H9 (cell line): ENCODE results near the gene TRPC4AP. TPM values are rescaled to one million over a fixed set of nuclear protein-coding genes. Genes with fewer than 3 reads are reported as not detected.

Experiments used
- DNase-seq: peaks from one replicate; pipeline ENCODE4 v3.0.0-alpha.2; 2017
- H2AFZ ChIP-seq: one replicate; pipeline ENCODE4 v1.6.1; 2013; ENCODE audit warnings: mild to moderate bottlenecking, low read length, control low read depth, moderate library complexity
- H2AK5ac ChIP-seq: 2 replicates; pipeline ENCODE4 v1.6.1; 2013; ENCODE audit warnings: low read length, control low read depth, mixed read lengths; ENCODE audit not compliant: insufficient read length
- H2BK120ac ChIP-seq: one replicate; pipeline ENCODE4 v1.6.1; 2013; ENCODE audit warnings: low read depth, mild to moderate bottlenecking, low read length, control low read depth, inconsistent platforms; ENCODE audit not compliant: poor library complexity, severe bottlenecking
- H2BK12ac ChIP-seq: 2 replicates; pipeline ENCODE4 v1.6.1; 2013; ENCODE audit warnings: low read length, control low read depth, mixed read lengths, low read depth; ENCODE audit not compliant: insufficient read length
- H2BK15ac ChIP-seq: 2 replicates; pipeline ENCODE4 v1.6.1; 2013; ENCODE audit warnings: low read depth, low read length, control low read depth
- H2BK20ac ChIP-seq: one replicate; pipeline ENCODE4 v1.6.1; 2013; ENCODE audit warnings: low read depth, mild to moderate bottlenecking, low read length, control low read depth, inconsistent platforms; ENCODE audit not compliant: poor library complexity, severe bottlenecking
- H2BK5ac ChIP-seq: 2 replicates; pipeline ENCODE4 v1.6.1; 2013; ENCODE audit warnings: low read length, control low read depth, mixed read lengths; ENCODE audit not compliant: insufficient read length
- H3K14ac ChIP-seq: 2 replicates; pipeline ENCODE4 v1.6.1; 2013; ENCODE audit warnings: low read length, control low read depth; ENCODE audit not compliant: insufficient read depth
- H3K18ac ChIP-seq: 2 replicates; pipeline ENCODE4 v1.6.1; 2013; ENCODE audit warnings: low read depth, mild to moderate bottlenecking, mixed read lengths, low read length, control low read depth; ENCODE audit not compliant: insufficient read length
- H3K23ac ChIP-seq: 2 replicates; pipeline ENCODE4 v1.6.1; 2013; ENCODE audit warnings: low read length, control low read depth, mixed read lengths, low read depth; ENCODE audit not compliant: insufficient read length
- H3K23me2 ChIP-seq: 2 replicates; pipeline ENCODE4 v1.6.1; 2013; ENCODE audit warnings: low read depth, mild to moderate bottlenecking, mixed read lengths, low read length, control low read depth; ENCODE audit not compliant: insufficient read length, poor library complexity, severe bottlenecking
- H3K27ac ChIP-seq: 2 replicates; pipeline ENCODE4 v1.5.1; 2013; ENCODE audit warnings: low read length, control low read depth, mixed read lengths, low read depth; ENCODE audit not compliant: insufficient read length
- H3K27me3 ChIP-seq: 2 replicates; pipeline ENCODE4 v1.6.1; 2013; ENCODE audit warnings: low read length, control low read depth, inconsistent platforms; ENCODE audit not compliant: insufficient read depth
- H3K4ac ChIP-seq: 2 replicates; pipeline ENCODE4 v1.6.1; 2013; ENCODE audit warnings: low read depth, mild to moderate bottlenecking, control low read depth, inconsistent platforms, low read length, moderate library complexity
- H3K4me1 ChIP-seq: 2 replicates; pipeline ENCODE4 v1.6.1; 2013; ENCODE audit warnings: low read length, control low read depth, inconsistent platforms; ENCODE audit not compliant: insufficient read depth
- H3K4me2 ChIP-seq: 2 replicates; pipeline ENCODE4 v1.6.1; 2013; ENCODE audit warnings: low read length, control low read depth, mixed read lengths; ENCODE audit not compliant: insufficient read length, insufficient read depth
- H3K56ac ChIP-seq: 2 replicates; pipeline ENCODE4 v1.6.1; 2013; ENCODE audit warnings: low read depth, mild to moderate bottlenecking, mixed read lengths, low read length, control low read depth; ENCODE audit not compliant: insufficient read length
- H3K79me1 ChIP-seq: 2 replicates; pipeline ENCODE4 v1.6.1; 2013; ENCODE audit warnings: low read depth, mild to moderate bottlenecking, moderate library complexity, low read length, control low read depth, inconsistent platforms; ENCODE audit not compliant: insufficient read depth, poor library complexity, severe bottlenecking
- H3K79me2 ChIP-seq: 2 replicates; pipeline ENCODE4 v1.6.1; 2013; ENCODE audit warnings: low read length, control low read depth, inconsistent platforms; ENCODE audit not compliant: insufficient read depth
- H3K9ac ChIP-seq: 2 replicates; pipeline ENCODE4 v1.6.1; 2013; ENCODE audit warnings: low read length, control low read depth, mixed read lengths; ENCODE audit not compliant: insufficient read length; ENCODE audit errors: extremely low read depth
- H3K9me3 ChIP-seq: one replicate; pipeline ENCODE4 v1.6.1; 2013; ENCODE audit warnings: low read depth, low read length, inconsistent platforms; ENCODE audit not compliant: control insufficient read depth
- H3T11ph ChIP-seq: one replicate; pipeline ENCODE4 v1.6.1; 2013; ENCODE audit warnings: mild to moderate bottlenecking, low read length, control low read depth, inconsistent platforms
- H4K20me1 ChIP-seq: one replicate; pipeline ENCODE4 v1.6.1; 2013; ENCODE audit not compliant: control insufficient read depth, insufficient read length, insufficient read depth
- H4K5ac ChIP-seq: 2 replicates; pipeline ENCODE4 v1.6.1; 2013; ENCODE audit warnings: low read depth, mild to moderate bottlenecking, mixed read lengths, low read length, control low read depth; ENCODE audit not compliant: insufficient read length
- H4K8ac ChIP-seq: replicated peaks from 2 replicates; pipeline ENCODE4 v1.6.1; 2013; ENCODE audit warnings: low read length, control low read depth, mixed read lengths, low read depth; ENCODE audit not compliant: insufficient read length
- H4K91ac ChIP-seq: 2 replicates; pipeline ENCODE4 v1.6.1; 2013; ENCODE audit warnings: low read depth, mild to moderate bottlenecking, moderate library complexity, mixed read lengths, low read length, control low read depth; ENCODE audit not compliant: insufficient read length
- H3K27ac Mint-ChIP-seq, 3 experiments: 2 replicates in 2 of 3; 3 replicates in 1 of 3; pipeline ENCODE4 v1.8.0; 2020 to 2021; ENCODE audit warnings: mixed read lengths in 3 of 3, mild to moderate bottlenecking in 1 of 3, moderate library complexity in 1 of 3
- H3K27me3 Mint-ChIP-seq: 2 replicates; pipeline ENCODE4 v1.8.0; 2021; ENCODE audit warnings: low read depth, mild to moderate bottlenecking, moderate library complexity, mixed read lengths
- H3K36me3 Mint-ChIP-seq, 3 experiments: 2 replicates in 2 of 3; 3 replicates in 1 of 3; pipeline ENCODE4 v1.8.0; 2020 to 2021; ENCODE audit warnings: low read depth in 3 of 3, mixed read lengths in 3 of 3; ENCODE audit not compliant: insufficient read depth in 1 of 3
- H3K4me1 Mint-ChIP-seq, 2 experiments: 2 replicates each; pipeline ENCODE4 v1.8.0; 2020; ENCODE audit warnings: mixed read lengths in 2 of 2
- H3K4me3 Mint-ChIP-seq, 2 experiments: 2 replicates in 1 of 2; 3 replicates in 1 of 2; pipeline ENCODE4 v1.8.0; 2020 to 2021; ENCODE audit warnings: mild to moderate bottlenecking in 2 of 2, mixed read lengths in 2 of 2, moderate library complexity in 1 of 2
- H3K9me3 Mint-ChIP-seq, 2 experiments: 2 replicates in 1 of 2; 3 replicates in 1 of 2; pipeline ENCODE4 v1.8.0; 2020; ENCODE audit warnings: mild to moderate bottlenecking in 2 of 2, mixed read lengths in 2 of 2, moderate library complexity in 1 of 2
- WGBS: extraction: QIAGEN DNeasy Blood & Tissue Kit; methylation state at CpG from one replicate; pipeline ENCODE4 v1.1.7; 2013; ENCODE audit warnings: missing lambda C conversion rate, low lambda C conversion rate, mixed read lengths; ENCODE audit not compliant: insufficient read length; ENCODE audit errors: extremely low coverage; 5-methylcytosine and 5-hydroxymethylcytosine counted together
- total RNA-seq: library from RNA; stranded (reverse); gene quantifications from 2 replicates; pipeline ENCODE4 v1.2.1, GENCODE V29; 2021
- TF ChIP-seq, protein P1 (sequence below): fragments of 200-600 bp; sonication (generic); conservative IDR thresholded peaks from 3 replicates; pipeline ENCODE4 v1.8.0; 2021; ENCODE audit warnings: antibody characterized with exemption, mild to moderate bottlenecking

The TRPC4AP gene
- total RNA-seq, 1 experiment from 2014 or later, result 93.9 TPM

DNA sequence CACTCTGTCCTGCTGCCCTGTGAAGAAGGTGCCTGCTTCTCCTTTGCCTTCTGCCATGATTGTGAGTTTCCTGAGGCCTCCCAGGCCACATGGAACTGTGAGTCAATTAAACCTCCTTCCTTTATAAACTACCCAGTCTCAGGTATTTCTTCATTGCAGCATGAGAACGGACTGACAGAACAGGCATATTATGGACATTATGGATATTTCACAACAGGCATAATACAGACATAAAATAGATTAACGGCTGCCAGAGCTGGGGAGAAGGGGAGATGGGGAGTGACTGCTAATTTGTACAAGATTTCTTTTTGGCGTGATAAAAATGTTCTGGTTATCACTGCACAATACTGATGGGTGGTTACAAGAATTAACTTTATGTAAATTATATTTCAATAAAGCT is 29.4 kb downstream of the TRPC4AP start:
- Histone ChIP-seq H2AK5ac (no peak overlapping the region), H2BK120ac (no peak overlapping the region), H3K79me2 (no peaks in the 10 kb centered on the region; the same call in 1 of the 2 replicates), H2BK5ac (no peak overlapping the region), H3K9me3 (no peaks in the 10 kb centered on the region), H3K4me2 (no peak overlapping the region), H3K9ac (no peak overlapping the region), H3K4me1 (peaks cover 3% of the 10 kb centered on the region; the same call in 1 of the 2 replicates), H3K27ac (no peak overlapping the region), H3T11ph (no peak overlapping the region), H2BK12ac (no peak overlapping the region), H3K23me2 (no peaks in the 10 kb centered on the region), H4K5ac (no peak overlapping the region), H3K56ac (no peak overlapping the region), H3K23ac (no peak overlapping the region), H3K14ac (no peak overlapping the region), H4K91ac (no peak overlapping the region), H3K79me1 (peaks cover 7% of the 10 kb centered on the region), H3K4ac (no peak overlapping the region), H2AFZ (no peak overlapping the region), H2BK15ac (no peak overlapping the region), H2BK20ac (no peak overlapping the region), H4K20me1 (no peaks in the 10 kb centered on the region), H3K27me3 (no peaks in the 10 kb centered on the region), H4K8ac (no peak overlapping the region), H3K18ac (no peak overlapping the region)
- Mint-ChIP-seq H3K36me3 (peaks cover 4 to 26% (median 13%) of the 10 kb centered on the region in 3 experiments; a peak in 6 of 7 replicates), H3K27me3 (no peaks in the 10 kb centered on the region), H3K4me3 (no peak overlapping the region), H3K9me3 (no peaks in the 10 kb centered on the region), H3K4me1 (peaks cover 17% of the 10 kb centered on the region in 2 experiments), H3K27ac (no peak overlapping the region; a peak in 2 of 7 replicates)
- WGBS, result no CpG with 5 or more reads among the region's 3 CpGs
- TF ChIP-seq, protein P1, sequence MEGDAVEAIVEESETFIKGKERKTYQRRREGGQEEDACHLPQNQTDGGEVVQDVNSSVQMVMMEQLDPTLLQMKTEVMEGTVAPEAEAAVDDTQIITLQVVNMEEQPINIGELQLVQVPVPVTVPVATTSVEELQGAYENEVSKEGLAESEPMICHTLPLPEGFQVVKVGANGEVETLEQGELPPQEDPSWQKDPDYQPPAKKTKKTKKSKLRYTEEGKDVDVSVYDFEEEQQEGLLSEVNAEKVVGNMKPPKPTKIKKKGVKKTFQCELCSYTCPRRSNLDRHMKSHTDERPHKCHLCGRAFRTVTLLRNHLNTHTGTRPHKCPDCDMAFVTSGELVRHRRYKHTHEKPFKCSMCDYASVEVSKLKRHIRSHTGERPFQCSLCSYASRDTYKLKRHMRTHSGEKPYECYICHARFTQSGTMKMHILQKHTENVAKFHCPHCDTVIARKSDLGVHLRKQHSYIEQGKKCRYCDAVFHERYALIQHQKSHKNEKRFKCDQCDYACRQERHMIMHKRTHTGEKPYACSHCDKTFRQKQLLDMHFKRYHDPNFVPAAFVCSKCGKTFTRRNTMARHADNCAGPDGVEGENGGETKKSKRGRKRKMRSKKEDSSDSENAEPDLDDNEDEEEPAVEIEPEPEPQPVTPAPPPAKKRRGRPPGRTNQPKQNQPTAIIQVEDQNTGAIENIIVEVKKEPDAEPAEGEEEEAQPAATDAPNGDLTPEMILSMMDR, result no peak
- no peak for DNase-seq
